GM21390 (cell line): ENCODE data around the gene PSMD12.
"Not testable (repeated sequence)": the region's sequence is repeated elsewhere in the genome, so short reads cannot be mapped to it uniquely, and the experiment has no call there.

Experiments used
- ATAC-seq: cut with Tn5 transposase; IDR thresholded peaks from one replicate; pipeline ENCODE4 v1.9.1; 2021; ENCODE audit not compliant: unreplicated experiment

Gene PSMD12

DNA sequence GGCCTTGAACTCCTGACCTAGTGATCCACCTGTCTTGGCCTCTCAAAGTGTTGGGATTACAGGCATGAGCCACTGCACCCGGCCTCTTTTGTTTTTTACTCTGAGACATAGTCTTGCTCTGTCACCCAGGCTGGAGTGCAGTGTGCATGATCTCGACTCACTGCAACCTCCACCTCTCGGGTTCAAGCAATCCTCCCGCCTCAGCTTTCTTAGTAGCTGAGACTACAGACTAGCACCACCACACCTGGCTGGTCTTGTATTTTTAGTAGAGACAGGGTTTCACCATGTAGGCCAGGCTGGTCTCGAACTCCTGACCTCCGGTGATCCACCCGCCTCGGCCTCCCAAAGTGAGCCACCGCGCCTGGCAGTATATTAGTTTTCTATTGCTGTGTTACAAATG lies 22.2 kb upstream of the PSMD12 start:
- not testable (repeated sequence) for ATAC-seq

DNA sequence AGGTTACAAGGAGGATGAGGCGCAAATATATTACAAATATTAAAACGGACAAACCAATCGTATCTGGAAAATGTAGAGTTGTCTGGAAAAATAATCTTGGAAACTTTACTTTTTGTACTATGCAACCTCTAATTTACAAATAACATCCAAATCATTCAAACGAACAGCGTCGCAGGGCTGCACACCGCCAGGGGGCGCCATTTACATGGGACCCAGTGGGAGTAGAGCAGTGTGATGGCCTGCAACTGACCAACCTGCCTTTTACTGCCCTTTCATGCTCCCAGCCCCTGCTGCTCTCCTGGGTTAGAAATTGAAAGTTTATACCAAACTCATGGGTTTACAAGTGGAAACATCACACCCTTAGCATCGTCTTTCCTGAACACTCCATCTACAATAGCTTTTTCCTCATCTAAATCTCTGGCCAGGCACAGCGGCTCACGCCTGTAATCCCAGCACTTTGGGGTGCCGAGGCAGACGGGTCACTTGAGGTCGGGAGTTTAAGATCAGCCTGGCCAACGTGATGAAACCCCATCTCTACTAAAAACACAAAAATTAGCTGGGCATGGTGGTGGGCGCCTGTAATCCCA lies 20.7 kb upstream of the PSMD12 start:
- no peak for ATAC-seq

DNA sequence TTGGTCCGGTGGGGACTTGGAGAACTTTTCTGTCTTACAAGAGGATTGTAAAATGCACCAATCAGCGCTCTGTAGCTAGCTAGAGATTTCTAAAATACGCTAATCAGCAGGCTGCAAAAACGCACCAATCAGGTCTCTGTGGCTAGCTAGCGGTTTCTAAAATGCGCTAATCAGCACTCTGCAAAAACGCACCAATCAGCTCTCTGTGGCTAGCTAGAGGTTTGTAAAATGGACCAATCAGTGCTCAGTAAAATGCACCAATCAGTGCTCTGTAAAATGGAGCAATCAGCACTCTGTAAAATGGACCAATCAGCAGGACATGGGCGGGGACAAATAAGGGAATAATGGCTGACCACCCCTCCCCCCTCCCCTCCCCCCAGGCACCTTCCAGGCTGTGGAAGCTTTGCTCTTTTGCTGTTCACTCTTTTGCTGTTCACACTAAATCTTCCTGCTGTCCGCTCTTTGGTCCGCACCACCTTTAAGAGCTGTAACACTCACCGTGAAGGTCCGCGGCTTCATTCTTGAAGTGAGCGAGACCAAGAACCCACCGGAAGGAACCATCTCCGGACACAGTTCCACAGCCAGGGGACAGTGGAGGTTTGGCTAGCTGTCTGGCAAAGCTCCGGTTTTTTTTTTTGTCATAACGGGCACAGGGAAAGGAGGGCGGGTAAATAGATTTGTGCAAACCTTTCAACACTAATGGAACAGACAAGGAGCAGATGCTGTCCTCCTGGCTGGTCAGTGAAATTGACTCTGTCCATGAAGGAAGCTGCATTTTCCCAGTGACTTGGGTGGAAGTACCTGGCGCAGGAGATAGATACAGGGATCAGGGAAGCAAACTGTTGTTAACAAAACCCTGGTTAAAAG lies 19.0 kb upstream of the PSMD12 start:
- no peak for ATAC-seq

DNA sequence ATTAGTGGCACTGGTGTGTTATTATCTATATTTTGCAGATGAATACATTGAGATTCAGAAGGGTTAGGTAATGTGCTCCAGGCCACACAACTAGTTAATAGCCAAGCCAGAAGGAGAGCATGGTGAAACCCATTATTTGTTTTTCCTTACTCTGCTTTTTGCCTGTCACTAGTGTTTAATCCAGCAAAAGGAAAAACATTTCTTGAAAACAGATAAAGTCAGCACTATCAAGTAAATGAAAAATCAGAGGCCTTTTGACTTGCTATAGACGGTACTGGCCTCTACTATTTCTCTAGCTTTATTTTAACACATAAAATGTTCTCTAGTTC lies 15.5 kb upstream of the PSMD12 start:
- ATAC-seq, result no peak

DNA sequence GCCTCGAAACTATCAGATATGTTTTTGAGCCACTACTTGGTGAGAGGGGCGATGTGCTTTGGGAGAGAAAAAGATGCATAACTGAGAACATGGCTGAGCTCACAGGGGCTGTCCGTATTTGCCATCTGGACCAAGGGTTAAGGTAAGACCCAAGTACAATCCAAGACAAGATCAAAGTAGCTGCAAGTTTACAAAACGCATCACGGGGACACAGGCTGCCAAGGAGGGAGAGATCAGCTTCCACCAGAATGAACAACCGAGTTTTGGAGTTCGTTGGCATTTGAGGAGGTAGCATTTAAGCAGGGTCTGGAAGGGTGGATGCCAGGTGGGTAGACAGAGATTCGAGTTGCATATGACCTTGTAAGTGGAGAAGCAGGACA lies 12.9 kb upstream of the PSMD12 start:
- no peak for ATAC-seq

DNA sequence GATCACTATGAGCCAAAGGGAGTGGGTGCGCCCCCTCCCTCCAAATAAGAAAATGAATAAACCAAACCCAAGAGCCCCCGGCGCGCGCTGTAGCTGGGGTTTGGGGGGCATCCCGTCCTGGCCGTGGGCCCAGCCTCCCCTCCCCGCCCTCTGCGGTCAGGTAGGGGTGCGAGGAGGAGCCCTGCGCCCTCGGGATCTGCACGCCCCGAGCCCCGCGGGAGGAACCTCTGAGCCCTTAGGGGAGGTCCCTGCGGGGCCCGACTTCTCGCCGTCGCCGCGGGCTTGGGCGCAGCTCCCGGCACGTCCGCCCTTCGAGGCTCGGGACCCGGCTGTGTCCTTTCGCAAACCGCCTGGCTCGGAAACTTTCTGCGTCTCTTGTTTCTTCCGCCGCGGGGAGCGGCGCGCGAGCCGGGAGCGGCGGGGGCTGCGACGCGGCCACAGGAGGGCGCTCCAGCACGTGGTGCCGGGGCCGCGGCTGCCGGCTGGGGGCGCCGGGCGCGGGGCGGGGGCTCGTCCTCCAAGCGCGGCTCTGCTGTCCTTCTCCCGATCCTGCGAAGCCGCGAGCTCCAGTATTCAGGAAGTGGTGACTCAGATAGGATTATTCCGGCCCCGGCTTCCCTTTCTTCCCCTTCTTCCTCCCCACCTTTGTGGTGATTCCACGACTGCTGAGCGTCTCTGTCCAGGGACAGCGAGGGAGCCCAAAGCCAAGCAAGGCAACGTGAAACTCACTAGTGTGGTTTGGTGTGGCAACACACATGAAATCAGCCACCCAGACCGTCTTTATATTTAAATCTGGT lies 12.3 kb upstream of the PSMD12 start:
- ATAC-seq, result peak; percentile 37

DNA sequence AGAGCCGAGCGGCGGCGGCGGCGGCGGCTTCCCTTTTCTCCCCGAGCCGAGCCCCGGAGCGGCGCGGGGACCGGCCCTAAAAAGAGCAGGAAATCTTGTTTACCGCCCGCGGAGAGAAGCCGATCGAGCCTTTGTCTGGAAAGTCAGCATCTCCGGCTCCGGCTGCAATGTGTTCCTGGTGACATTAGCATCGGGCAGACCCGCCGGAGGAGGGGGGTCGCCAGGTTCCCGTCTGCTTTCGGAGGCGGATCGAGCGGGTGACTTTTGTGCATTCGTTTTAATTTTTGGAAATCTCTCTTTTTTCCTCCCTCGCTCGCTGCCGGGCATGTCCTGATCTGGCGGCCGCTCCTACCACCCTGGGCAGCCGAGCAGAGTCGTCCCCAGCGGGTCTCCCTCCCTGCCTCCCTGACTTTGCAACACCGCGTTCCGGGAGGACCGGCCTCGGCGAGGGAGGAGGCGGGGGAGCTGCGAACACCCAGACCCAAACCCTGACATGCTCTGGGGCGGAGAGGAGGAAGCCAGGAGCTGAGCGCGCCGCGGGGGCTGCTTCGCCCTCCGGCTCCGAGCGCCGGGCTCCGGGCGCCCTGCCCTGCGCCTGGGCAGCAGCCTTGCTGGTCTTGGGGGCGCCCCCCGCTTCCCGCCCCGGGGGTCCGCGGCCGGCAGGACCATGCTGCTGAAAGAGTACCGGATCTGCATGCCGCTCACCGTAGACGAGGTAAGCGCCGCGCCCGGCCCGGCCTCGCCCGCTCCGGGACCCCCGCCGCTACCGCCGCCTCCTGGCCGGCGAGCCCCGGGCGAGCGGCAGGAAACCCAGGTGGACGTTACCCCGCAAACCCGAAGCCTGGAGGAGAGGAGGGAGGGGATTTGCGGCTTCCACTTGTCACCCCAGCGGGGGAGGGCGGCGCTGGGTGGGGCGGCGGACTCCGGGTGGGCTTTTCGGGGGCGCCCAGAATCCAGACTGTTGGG lies 11.4 kb upstream of the PSMD12 start:
- ATAC-seq, result peak; percentile 21

DNA sequence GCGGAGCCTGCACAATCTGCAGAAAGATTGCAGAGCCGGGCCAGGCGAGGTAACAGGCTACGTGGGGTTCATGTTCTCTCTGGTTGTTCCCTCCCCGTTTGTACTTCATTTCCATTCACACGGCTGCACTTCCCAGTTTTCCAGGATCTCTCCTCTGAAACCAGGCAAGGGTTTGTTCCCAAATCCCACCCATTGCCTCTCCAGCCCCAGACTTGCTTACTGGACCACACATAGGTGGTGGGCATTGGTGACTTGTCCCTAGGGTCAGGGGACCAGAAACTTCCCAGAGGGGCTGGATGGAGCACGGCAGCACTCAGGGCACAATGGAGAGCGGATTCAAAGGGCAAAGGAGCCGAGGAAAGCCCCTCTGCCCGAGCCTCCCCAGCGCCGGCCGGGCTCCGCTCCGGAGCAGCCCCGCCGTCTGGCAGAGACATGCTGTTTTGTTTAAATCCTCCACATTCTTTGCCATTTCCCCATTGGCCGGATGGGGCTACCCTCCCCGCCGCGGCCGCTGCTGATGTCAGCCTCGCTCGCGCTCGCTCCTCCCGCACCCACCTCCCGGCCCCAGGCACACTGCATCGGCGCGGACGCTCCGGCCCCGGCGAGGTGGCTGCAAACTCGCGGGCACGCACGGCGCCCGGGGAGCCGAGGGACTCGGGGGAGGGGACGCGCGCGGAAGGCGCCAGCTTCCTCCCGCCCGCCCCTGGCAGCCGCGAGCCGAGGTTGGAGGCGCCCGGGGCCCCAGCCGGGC lies 10.5 kb upstream of the PSMD12 start, which contains the start of gene PITPNC1:
PITPNC1 (plus strand) TSS at position 545 of the 751 bp plus-strand sequence.
- ATAC-seq, result peak; percentile 67

DNA sequence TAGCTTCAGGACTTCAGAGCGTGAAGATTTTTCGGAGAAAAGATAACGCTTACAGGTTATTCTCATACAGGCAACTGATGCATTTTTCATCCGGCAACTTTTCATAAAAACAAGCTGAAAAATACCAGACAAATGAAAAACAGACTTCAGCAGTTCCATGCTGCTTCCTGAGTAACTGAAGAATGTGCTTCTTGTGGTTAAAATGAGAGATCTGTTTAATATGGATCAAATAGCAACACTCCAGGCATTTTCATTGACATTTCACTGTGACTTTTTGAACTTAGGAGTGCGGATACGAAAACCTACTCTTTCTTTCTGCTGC lies 10.0 kb upstream of the PSMD12 start:
- no peak for ATAC-seq

DNA sequence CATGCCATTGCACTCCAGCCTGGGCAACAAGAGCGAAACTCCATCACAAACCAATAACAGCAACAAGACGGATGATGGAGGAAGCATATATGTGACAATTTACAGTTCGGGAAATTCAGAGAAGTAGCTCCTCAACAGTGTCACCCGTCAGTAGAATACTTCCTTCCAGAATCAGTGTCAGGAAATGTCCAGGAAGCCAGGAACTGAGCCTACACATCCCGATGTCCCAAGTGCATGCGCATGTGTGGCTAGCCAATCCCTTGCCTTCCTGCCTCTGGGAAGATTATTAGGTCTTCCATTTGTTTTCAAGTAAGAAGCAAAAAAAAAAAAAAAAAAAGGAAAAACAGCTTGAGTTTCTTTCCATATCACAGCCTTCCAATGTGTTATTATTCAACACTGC lies 9.3 kb upstream of the PSMD12 start:
- no peak for ATAC-seq

DNA sequence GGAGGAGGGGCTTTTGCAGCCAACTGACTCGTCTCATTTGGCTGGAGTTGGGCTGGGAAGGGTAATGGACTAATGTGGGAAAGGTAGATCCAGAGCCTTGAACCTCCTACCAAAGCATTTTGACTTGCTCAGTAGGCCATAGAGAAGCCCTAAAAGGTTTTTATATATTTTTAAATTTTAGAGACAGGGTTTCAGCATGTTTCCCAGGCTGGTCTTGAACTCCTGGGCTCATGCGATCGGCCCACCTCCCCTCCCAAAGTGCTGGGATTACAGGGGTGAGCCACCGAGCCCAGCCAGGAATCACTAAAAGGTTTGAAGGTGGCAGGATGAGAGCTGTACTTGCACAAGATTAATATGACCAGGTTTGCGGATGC lies 8.7 kb upstream of the PSMD12 start:
- ATAC-seq, result no peak

DNA sequence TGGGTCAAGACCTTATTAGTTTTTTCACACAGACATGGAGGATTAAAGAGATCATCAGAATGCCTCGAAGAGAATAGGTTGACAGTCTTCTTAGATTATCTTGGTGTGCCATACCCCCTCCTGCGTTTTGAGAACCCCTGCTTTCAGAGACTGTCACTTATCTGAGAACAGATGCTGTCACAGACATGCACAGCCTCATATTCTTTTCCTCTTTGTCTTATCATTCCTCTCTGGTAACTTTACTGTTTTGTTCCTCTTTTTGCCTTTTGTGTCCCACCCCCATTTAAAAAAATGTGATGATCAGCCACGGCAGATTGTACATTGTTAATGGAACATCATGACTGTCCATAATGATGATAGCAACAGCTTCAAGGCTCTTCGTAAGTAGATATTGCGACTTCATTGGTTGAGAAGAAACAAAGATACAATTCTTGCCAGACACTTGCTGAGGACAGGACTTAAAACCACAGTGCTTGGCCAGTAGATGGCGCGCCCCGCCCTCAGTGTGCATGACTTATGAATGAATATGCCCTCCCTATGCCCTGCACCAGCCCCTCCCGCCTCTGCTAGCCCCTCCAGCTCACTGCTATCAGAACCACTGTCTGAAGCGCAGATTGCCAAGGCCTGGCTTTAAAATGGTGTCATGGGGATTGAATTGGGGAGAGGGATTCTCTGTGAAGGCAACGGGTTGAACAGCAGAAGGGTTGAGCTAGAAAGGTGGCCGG lies 8.1 kb upstream of the PSMD12 start:
- ATAC-seq, result no peak

DNA sequence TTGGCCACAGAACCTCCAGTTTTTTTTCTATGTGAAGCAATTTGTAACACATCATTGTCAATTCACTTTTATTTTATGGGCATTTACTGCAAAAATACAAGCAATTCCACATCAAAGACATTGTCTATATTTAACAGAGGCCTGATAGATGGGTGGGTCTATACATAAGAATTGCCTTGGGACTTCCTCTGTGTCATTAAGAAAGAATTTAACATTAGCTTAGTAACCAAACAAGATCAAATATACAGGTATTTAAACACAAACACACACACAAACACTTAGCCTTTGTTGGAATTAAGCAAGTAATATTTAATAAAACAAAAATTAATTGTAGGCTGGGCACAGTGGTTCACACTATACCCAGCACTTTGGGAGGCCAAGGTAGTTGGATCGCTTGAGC lies 6.4 kb upstream of the PSMD12 start:
- no peak for ATAC-seq

DNA sequence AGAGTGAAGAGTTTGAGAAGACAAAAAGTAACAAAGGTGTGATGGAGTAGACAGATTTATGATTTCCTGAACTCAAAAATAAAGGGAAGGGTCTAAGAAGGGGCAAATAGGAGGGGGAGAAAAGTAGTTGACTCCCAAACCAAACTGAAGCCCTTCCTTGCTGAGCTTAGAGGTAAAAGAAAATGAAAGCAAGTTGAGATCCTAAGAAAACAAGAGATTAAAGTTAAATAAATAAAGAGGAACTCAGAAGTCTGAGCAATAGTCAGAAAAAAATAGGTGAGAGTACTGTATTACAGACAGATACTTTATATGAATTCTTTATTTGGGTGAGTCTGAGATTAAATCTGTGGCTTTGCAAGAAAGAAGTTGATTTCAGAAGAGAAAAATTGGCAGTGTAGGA lies 3.3 kb upstream of the PSMD12 start:
- no peak for ATAC-seq

DNA sequence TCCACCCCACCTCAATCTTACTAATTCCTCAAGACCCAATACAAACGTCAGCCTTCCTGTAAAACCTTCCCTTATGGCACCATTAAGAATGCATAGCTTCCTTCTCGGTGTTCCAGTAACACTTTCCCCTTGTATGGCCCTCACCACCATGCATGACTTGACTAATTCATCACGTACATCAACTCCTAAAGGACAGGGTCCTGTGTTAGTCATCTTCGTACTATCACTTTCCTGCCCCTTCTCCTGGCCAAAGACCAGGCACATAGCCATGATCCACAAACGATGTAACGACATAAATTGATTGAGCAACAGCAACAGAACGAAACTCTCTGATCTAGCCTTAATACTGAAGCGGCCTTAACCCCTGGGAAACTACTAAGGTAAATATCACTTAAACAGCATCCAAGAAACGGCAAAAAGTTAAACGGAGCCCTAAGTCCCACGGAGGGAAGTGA lies 612 bp downstream of the PSMD12 start:
- ATAC-seq, result no peak

DNA sequence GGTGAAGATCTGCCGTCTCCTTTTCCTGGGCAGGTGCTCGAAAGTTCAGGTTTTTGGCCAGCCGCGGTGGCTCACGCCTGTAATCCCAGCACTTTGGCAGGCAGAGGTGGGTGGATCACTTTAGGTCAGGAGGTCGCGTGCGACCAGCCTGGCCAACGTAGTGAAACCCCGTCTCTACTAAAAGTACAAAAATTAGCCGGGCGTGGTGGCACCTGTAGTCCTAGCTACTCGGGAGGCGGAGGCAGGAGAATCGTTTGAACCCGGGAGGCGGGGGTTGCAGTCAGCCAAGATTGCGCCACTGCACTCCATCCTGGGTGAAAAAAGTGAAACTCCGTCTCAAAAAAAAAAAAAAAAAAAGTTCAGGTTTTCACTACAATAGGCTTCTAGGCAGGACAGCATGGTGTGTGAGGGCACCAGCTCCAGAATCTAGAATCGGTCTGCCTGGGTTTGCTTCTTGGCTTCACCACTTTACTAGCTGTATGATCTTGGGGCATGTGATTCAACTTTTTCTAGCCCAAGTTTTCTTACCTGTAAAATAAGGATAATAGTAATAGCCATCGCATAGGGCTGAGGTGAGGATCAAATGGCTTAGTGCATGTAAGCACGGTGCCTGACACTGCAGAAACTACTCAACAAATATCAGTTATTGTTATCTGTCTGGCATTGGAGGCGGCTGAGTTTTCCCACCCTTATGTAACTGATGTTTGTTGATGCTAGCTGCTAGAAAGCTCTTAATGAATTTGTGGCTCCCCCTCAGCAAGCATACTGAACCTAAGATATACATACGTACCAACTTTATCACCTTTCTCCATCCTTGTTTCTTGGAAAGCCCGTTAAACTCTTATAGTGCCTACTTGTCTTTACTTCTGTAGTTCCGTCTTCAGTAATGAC lies 1.3 kb downstream of the PSMD12 start:
- ATAC-seq, result no peak

DNA sequence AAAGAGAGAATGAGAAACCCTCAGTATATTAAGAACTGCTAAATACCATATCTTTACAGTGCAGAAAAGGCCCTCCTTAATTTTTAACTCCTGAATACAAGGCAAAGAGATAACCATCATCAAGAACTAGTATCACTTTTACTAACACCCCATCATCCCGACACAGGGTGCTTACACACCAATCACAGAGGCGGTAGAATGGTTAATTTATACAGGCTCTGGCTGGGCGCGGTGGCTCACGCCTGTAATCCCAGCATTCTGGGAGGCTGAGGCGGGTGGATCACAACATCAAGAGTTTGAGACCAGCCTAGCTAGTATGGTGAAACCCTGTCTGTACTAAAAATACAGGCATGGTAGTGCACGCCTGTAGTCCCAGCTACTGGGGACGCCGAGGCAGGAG lies 4.2 kb downstream of the PSMD12 start:
- no peak for ATAC-seq

DNA sequence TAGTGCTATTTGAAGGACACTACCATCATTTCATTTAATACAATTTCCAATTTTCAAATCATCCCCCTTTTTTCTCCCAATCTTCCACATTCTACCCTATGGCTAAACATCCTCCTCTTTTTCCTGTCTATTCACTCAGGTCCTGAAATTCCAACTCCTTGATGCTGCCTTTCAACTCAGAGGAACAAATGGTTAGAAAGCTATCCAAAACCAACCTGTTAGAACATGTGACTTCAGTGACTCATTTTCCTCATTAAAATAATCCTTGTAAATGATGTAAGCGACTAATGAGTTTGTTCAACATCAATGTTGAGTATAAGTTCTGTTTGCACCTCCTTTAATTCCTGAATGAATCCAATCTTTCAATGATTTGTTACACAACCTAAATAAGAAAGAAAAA lies 5.5 kb downstream of the PSMD12 start:
- ATAC-seq, result no peak
